ENCODE measurements around the gene DYNLT1. TPM values are rescaled to one million over a fixed set of nuclear protein-coding genes. Genes with fewer than 3 reads are reported as not detected.

The DYNLT1 gene
- polyA plus RNA-seq (2013, experiment 1 of 2) = 123 TPM
- 121 TPM for polyA plus RNA-seq (2013, experiment 2 of 2)

DNA sequence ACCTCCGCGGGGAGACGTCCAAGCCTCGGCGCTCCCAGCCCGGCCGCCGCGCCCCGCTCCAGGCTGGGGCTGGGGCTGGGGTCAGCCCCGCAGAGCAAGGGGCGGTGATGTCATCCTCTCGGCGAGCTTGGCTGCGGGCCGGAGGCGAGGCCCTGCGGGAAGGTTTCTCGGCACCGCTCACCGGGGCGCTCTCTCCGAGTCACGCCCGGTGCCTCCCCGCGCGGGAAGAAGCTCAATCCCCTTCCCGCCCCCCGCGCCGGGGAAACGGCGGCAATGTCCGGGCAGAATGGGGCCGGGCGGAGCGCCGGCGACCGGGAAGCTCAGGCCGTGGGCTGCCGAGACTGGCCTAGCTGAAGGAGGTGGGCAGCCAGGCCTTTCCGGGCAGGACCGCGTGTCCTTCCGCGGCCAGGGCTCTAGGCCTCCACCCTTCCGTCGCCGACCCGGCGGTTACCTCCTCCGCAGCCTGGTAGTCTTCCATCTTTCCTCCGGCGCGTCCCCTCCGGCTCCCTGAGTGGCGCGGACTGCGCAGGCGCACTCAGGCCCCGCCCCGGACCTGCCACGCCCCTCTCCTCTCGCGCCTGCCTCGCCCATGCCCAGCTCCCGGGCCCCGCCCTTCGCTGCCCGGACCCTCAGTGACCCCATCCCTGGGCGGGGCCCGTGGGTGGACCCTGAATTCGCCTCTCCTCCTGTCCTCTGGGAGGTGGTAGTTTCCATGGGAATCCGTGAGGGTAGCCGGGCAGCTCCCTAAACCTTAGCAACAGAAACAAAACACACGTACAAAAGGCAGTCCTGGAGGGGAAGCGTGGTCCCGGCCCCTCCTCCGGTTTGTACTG lies at the start of gene DYNLT1:
TSS of gene DYNLT1 (minus strand) at position 513 of the 833 bp plus-strand sequence. CDS start at position 478, 35 bp downstream.
- H3K18ac ChIP-seq (ENCODE audit: low read length) = peak within 1 kb of the TSS; percentile 77
- peak within 1 kb of the TSS; percentile 75 for H3K4ac ChIP-seq (ENCODE audit: low read depth, low read length)
- H2AK5ac ChIP-seq (ENCODE audit: low read length) = peak within 1 kb of the TSS; percentile 46
- H3K36me3 ChIP-seq (ENCODE audit: control insufficient read depth, insufficient read depth, low read length) = no peaks in the 10 kb centered on the region
- H3K27me3 ChIP-seq (ENCODE audit: insufficient read depth, low read length, poor library complexity) = no peaks in the 10 kb centered on the region
- H3K4me2 ChIP-seq (ENCODE audit: low read length) = peak within 1 kb of the TSS; percentile 82
- peaks cover 10% of the 10 kb centered on the region for H3K79me1 ChIP-seq (ENCODE audit: low read length)
- peak within 1 kb of the TSS; percentile 99 for H3K56ac ChIP-seq (ENCODE audit: low read length)
- peak within 1 kb of the TSS; percentile 84 for H3K4me3 ChIP-seq (ENCODE audit: low read length)
- H3K27ac ChIP-seq (ENCODE audit: low read depth, low read length) = peak within 1 kb of the TSS; percentile 63
- peak within 1 kb of the TSS; percentile 97 for H3K23ac ChIP-seq (ENCODE audit: low read length)
- DNase-seq = peak; percentile 95
- no CpG with 5 or more reads among the region's 81 CpGs for WGBS (ENCODE audit: extremely low coverage, insufficient coverage, low lambda C conversion rate)
- H4K5ac ChIP-seq (ENCODE audit: low read length) = no peak within 1 kb of the TSS
- peak within 1 kb of the TSS; percentile 94 for H3K9ac ChIP-seq (ENCODE audit: low read length)
- no peaks in the 10 kb centered on the region for H3K4me1 ChIP-seq (ENCODE audit: control insufficient read depth, low read depth, low read length)
- H2BK15ac ChIP-seq (replicated peaks; ENCODE audit: low read depth) = no peak within 1 kb of the TSS
- peaks cover 12% of the 10 kb centered on the region for H3K79me2 ChIP-seq (ENCODE audit: control insufficient read depth, insufficient read depth, low read length)
- H4K8ac ChIP-seq (ENCODE audit: low read depth, low read length) = no peak within 1 kb of the TSS
- no peak within 1 kb of the TSS for H2BK120ac ChIP-seq (ENCODE audit: low read depth, low read length)
- no peak within 1 kb of the TSS for H2BK5ac ChIP-seq (ENCODE audit: low read length)

DNA sequence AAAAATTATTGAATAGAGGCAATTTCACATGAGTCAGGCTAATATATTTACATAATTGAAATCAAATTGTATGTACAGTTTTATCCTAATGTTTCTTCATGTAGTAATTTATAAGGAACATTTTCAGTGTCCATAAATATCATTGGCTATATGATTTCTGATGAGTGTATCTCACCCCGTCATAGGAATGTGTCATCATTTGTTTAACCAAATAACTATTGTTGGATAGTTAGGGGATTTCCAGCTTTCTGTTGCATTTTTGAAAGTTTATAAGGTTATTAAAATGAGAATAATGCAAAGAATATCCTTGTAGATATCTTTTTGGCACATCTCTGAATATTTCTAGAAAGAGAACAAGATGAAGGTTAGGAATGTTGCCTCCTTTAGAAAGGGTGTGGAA lies 44.3 kb upstream of the DYNLT1 start:
- Histone ChIP-seq H4K5ac (ENCODE audit: low read length) (no peak overlapping the region), H3K4ac (ENCODE audit: low read depth, low read length) (no peak overlapping the region), H2AK5ac (ENCODE audit: low read length) (no peak overlapping the region), H4K8ac (ENCODE audit: low read depth, low read length) (no peak overlapping the region), H3K27ac (ENCODE audit: low read depth, low read length) (no peak overlapping the region), H3K23ac (ENCODE audit: low read length) (no peak overlapping the region), H3K4me2 (ENCODE audit: low read length) (no peak overlapping the region), H3K18ac (ENCODE audit: low read length) (no peak overlapping the region), H2BK15ac (replicated peaks; ENCODE audit: low read depth) (no peak overlapping the region), H3K9ac (ENCODE audit: low read length) (no peak overlapping the region), H2BK5ac (ENCODE audit: low read length) (no peak overlapping the region), H3K4me3 (ENCODE audit: low read length) (no peak overlapping the region), H3K4me1 (ENCODE audit: control insufficient read depth, low read depth, low read length) (no peaks in the 10 kb centered on the region), H3K27me3 (ENCODE audit: insufficient read depth, low read length, poor library complexity) (no peaks in the 10 kb centered on the region), H3K56ac (ENCODE audit: low read length) (no peak overlapping the region), H2BK120ac (ENCODE audit: low read depth, low read length) (no peak overlapping the region), H3K79me1 (ENCODE audit: low read length) (no peaks in the 10 kb centered on the region), H3K36me3 (ENCODE audit: control insufficient read depth, insufficient read depth, low read length) (no peaks in the 10 kb centered on the region), H3K79me2 (ENCODE audit: control insufficient read depth, insufficient read depth, low read length) (no peaks in the 10 kb centered on the region)
- DNase-seq = no peak
- WGBS (ENCODE audit: extremely low coverage, insufficient coverage, low lambda C conversion rate) = no CpG with 5 or more reads among the region's 1 CpG

DNA sequence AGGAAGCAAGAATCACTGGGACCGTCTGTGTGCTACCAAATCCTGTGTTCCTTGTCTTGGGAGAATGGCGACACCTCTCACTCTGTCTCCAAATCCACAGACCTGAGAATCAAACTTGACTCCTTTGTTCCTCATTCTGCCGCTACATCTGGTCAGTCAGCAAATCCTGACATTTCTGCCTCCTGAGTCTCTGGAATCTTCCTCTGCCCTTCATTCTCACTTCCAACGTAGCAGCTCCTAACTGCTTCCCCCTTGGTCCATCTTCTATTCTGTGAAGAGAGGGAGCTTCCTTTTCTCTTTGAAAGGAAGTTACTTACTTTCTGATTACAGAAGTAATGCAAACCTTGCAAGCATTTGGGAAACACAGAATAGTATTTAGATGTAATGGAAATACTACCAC lies 43.0 kb upstream of the DYNLT1 start:
- no CpG with 5 or more reads among the region's 4 CpGs for WGBS (ENCODE audit: extremely low coverage, insufficient coverage, low lambda C conversion rate)
- Histone ChIP-seq H3K4ac (ENCODE audit: low read depth, low read length) (no peak overlapping the region), H3K9ac (ENCODE audit: low read length) (no peak overlapping the region)

DNA sequence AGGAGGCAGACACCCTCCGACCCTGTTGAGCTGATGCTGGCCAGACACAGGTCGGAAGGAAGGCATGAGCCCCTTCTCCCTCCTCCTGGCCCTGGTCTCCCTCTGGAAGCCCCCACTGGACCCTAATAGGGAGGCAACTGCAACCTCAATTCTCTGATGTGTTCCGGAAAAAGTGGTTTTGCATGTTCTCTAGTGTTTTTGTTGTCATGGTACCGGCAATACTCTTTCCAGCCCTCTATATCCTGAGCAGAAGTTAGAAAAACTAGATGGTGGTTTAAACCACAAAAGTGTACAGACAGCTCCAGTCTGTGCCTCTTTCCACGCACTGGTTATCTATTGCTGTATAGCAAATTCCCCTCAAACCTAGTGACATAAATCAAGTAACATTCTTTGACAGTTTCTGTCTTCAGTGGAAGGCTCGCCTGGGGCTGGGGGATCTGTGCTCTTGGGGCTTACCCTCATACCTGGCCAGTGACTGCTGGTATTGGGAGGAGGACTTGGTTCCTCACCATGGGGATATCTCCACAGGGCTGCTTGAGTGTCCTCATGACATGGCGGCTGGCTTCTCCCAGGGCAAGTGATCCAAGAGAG lies 42.3 kb upstream of the DYNLT1 start:
- Histone ChIP-seq H2AK5ac (ENCODE audit: low read length) (no peak overlapping the region), H3K9ac (ENCODE audit: low read length) (no peak overlapping the region), H3K27ac (ENCODE audit: low read depth, low read length) (no peak overlapping the region), H3K79me1 (ENCODE audit: low read length) (no peaks in the 10 kb centered on the region), H3K23ac (ENCODE audit: low read length) (no peak overlapping the region), H3K18ac (ENCODE audit: low read length) (no peak overlapping the region), H3K36me3 (ENCODE audit: control insufficient read depth, insufficient read depth, low read length) (no peaks in the 10 kb centered on the region), H3K27me3 (ENCODE audit: insufficient read depth, low read length, poor library complexity) (no peaks in the 10 kb centered on the region), H3K4me2 (ENCODE audit: low read length) (no peak overlapping the region), H2BK15ac (replicated peaks; ENCODE audit: low read depth) (no peak overlapping the region), H3K4ac (ENCODE audit: low read depth, low read length) (no peak overlapping the region), H3K4me1 (ENCODE audit: control insufficient read depth, low read depth, low read length) (no peaks in the 10 kb centered on the region), H4K5ac (ENCODE audit: low read length) (no peak overlapping the region), H2BK120ac (ENCODE audit: low read depth, low read length) (no peak overlapping the region), H2BK5ac (ENCODE audit: low read length) (no peak overlapping the region), H4K8ac (ENCODE audit: low read depth, low read length) (no peak overlapping the region), H3K4me3 (ENCODE audit: low read length) (no peak overlapping the region), H3K79me2 (ENCODE audit: control insufficient read depth, insufficient read depth, low read length) (no peaks in the 10 kb centered on the region), H3K56ac (ENCODE audit: low read length) (no peak overlapping the region)
- DNase-seq = no peak
- WGBS (ENCODE audit: extremely low coverage, insufficient coverage, low lambda C conversion rate) = no CpG with 5 or more reads among the region's 7 CpGs

More for the DNA sequence above, 43.0 kb upstream of the DYNLT1 start:
- Histone ChIP-seq H3K27me3 (ENCODE audit: insufficient read depth, low read length, poor library complexity) (no peaks in the 10 kb centered on the region), H3K4me3 (ENCODE audit: low read length) (no peak overlapping the region), H3K18ac (ENCODE audit: low read length) (no peak overlapping the region), H3K4me1 (ENCODE audit: control insufficient read depth, low read depth, low read length) (no peaks in the 10 kb centered on the region), H3K79me1 (ENCODE audit: low read length) (no peaks in the 10 kb centered on the region), H3K4me2 (ENCODE audit: low read length) (no peak overlapping the region), H3K27ac (ENCODE audit: low read depth, low read length) (no peak overlapping the region), H4K5ac (ENCODE audit: low read length) (no peak overlapping the region), H3K56ac (ENCODE audit: low read length) (no peak overlapping the region), H2AK5ac (ENCODE audit: low read length) (no peak overlapping the region), H3K36me3 (ENCODE audit: control insufficient read depth, insufficient read depth, low read length) (no peaks in the 10 kb centered on the region), H2BK120ac (ENCODE audit: low read depth, low read length) (no peak overlapping the region), H3K23ac (ENCODE audit: low read length) (no peak overlapping the region), H4K8ac (ENCODE audit: low read depth, low read length) (no peak overlapping the region), H3K79me2 (ENCODE audit: control insufficient read depth, insufficient read depth, low read length) (no peaks in the 10 kb centered on the region), H2BK5ac (ENCODE audit: low read length) (no peak overlapping the region), H2BK15ac (replicated peaks; ENCODE audit: low read depth) (no peak overlapping the region)
- no peak for DNase-seq

DNA sequence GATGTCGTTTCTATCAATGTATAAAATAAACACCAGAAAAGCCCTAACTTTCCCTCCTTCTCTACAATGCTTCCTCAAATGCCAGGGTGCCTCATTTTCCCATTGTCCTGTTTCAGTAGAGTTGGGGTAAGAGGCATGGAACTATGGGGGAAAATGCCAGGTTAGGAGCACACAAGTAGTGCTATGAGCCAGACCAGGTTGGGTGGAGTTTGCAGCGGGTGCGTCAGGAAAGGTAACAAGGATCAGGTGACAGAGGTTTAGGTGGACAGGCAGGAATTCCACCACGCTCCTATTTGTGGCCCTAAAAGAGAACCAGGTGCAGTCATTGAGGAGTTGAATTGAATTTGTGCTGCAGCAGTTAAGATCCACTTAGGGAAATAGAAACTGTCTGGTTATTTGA lies 41.8 kb upstream of the DYNLT1 start:
- H3K23ac ChIP-seq (ENCODE audit: low read length) = no peak overlapping the region
- H3K27me3 ChIP-seq (ENCODE audit: insufficient read depth, low read length, poor library complexity) = no peaks in the 10 kb centered on the region
- H2BK120ac ChIP-seq (ENCODE audit: low read depth, low read length) = no peak overlapping the region
- H3K56ac ChIP-seq (ENCODE audit: low read length) = no peak overlapping the region
- H3K27ac ChIP-seq (ENCODE audit: low read depth, low read length) = no peak overlapping the region
- no peaks in the 10 kb centered on the region for H3K79me2 ChIP-seq (ENCODE audit: control insufficient read depth, insufficient read depth, low read length)
- no peak overlapping the region for H3K18ac ChIP-seq (ENCODE audit: low read length)
- H2AK5ac ChIP-seq (ENCODE audit: low read length) = no peak overlapping the region
- no peak overlapping the region for H2BK5ac ChIP-seq (ENCODE audit: low read length)
- H3K4me1 ChIP-seq (ENCODE audit: control insufficient read depth, low read depth, low read length) = no peaks in the 10 kb centered on the region
- H4K5ac ChIP-seq (ENCODE audit: low read length) = no peak overlapping the region
- no peaks in the 10 kb centered on the region for H3K36me3 ChIP-seq (ENCODE audit: control insufficient read depth, insufficient read depth, low read length)
- no peak overlapping the region for H4K8ac ChIP-seq (ENCODE audit: low read depth, low read length)
- no peak overlapping the region for H3K4me3 ChIP-seq (ENCODE audit: low read length)
- H3K79me1 ChIP-seq (ENCODE audit: low read length) = no peaks in the 10 kb centered on the region
- H3K4me2 ChIP-seq (ENCODE audit: low read length) = no peak overlapping the region
- H3K4ac ChIP-seq (ENCODE audit: low read depth, low read length) = no peak overlapping the region
- WGBS (ENCODE audit: extremely low coverage, insufficient coverage, low lambda C conversion rate) = no CpG with 5 or more reads among the region's 4 CpGs
- no peak overlapping the region for H2BK15ac ChIP-seq (replicated peaks; ENCODE audit: low read depth)
- DNase-seq = no peak
- no peak overlapping the region for H3K9ac ChIP-seq (ENCODE audit: low read length)
